AG09309 (cell line): Measurements from ENCODE around the gene P3H2.
"Not testable (repeated sequence)": the region's sequence is repeated elsewhere in the genome, so short reads cannot be mapped to it uniquely, and the experiment has no call there.

ENCODE experiments used
- DNase-seq: peaks from one replicate; pipeline ENCODE4 v3.0.0-alpha.2; 2010; ENCODE audit warnings: low read depth
- H3K4me3 ChIP-seq: 2 replicates; pipeline ENCODE4 v1.5.1; 2011; ENCODE audit warnings: mild to moderate bottlenecking, low read depth, low read length, moderate library complexity; ENCODE audit not compliant: control insufficient read depth
- TF ChIP-seq, protein P1 (sequence below): IDR thresholded peaks from 2 replicates; pipeline ENCODE4 v1.5.1; 2011; ENCODE audit warnings: mild to moderate bottlenecking, low read depth, low read length, inconsistent platforms; ENCODE audit not compliant: insufficient read depth, control insufficient read depth; ENCODE audit errors: missing control alignments

The P3H2 gene

DNA sequence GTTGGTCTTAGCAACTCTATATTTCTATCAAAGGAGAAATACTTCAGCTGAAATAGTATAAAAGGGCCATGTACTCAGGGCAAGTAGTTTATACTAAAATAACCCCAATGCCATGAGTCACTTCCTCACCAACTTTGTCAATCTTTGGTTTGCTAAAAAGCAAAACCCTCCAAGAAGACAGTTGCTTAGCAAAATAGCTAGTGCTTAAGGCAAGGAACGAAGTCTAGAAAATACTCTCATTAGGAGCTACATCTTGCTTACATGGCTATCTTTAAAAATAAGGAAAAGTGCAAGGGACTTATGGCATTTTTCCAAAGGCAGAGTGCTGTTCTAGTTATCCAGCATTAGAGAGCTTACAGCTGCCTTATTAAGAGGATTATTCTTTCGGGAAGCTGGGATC lies 28.4 kb downstream of the P3H2 start:
- TF ChIP-seq, protein P1, sequence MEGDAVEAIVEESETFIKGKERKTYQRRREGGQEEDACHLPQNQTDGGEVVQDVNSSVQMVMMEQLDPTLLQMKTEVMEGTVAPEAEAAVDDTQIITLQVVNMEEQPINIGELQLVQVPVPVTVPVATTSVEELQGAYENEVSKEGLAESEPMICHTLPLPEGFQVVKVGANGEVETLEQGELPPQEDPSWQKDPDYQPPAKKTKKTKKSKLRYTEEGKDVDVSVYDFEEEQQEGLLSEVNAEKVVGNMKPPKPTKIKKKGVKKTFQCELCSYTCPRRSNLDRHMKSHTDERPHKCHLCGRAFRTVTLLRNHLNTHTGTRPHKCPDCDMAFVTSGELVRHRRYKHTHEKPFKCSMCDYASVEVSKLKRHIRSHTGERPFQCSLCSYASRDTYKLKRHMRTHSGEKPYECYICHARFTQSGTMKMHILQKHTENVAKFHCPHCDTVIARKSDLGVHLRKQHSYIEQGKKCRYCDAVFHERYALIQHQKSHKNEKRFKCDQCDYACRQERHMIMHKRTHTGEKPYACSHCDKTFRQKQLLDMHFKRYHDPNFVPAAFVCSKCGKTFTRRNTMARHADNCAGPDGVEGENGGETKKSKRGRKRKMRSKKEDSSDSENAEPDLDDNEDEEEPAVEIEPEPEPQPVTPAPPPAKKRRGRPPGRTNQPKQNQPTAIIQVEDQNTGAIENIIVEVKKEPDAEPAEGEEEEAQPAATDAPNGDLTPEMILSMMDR = no peak
- H3K4me3 ChIP-seq = no peak overlapping the region
- DNase-seq = no peak

GRCh38 chr3:190089711-190090110 lies 31.0 kb downstream of the P3H2 start:
- no peak for DNase-seq
- no peak overlapping the region for H3K4me3 ChIP-seq
- TF ChIP-seq, protein P1 = no peak

DNA sequence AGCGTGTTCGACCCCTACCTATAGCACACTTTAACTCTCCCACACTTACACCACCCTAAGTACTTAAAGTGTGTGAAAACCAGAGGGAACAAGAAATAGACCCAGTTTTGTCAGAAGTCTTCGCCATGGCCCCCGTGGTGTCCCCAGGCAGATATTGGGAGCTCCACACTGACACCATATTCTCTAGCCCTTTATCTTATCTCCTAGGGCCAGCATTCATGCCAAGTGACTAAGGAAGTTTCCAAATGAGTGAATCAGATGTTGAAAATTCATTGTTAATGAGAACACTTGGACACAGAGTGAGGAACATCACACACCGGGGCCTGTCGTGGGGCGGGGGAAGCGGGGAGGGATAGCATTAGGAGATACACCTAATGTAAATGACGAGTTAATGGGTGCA lies 31.8 kb downstream of the P3H2 start:
- H3K4me3 ChIP-seq = no peak overlapping the region
- TF ChIP-seq, protein P1 = no peak
- DNase-seq = no peak

- H3K4me3 ChIP-seq = no peak overlapping the region
- DNase-seq = no peak
- TF ChIP-seq, protein P1 = no peak
Measured at GRCh38 chr3:190086191-190086590, 34.5 kb downstream of the P3H2 start.

- DNase-seq = no peak
- no peak overlapping the region for H3K4me3 ChIP-seq
- TF ChIP-seq, protein P1 = no peak
Measured at GRCh38 chr3:190084983-190085382, 35.7 kb downstream of the P3H2 start.

DNA sequence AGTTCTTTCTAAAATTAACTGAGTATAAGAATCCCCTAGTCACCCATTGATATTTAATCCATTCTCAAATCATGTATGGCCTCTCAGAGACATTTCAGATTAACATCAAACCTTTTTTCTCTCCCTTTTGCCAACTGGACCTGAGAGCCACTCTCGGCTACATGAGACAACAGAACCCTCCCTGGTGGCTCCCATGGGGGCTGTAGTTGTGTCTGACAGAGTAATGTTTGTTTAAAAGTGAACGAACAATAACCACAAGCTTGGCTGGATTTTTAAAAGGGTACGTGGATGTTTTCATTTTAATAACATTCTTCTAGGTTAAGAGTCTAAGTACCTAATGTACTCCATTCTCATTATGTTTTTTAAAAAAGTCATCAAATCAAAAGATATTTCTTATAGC lies 37.1 kb downstream of the P3H2 start:
- no peak for DNase-seq
- H3K4me3 ChIP-seq = no peak overlapping the region
- TF ChIP-seq, protein P1 = no peak

DNA sequence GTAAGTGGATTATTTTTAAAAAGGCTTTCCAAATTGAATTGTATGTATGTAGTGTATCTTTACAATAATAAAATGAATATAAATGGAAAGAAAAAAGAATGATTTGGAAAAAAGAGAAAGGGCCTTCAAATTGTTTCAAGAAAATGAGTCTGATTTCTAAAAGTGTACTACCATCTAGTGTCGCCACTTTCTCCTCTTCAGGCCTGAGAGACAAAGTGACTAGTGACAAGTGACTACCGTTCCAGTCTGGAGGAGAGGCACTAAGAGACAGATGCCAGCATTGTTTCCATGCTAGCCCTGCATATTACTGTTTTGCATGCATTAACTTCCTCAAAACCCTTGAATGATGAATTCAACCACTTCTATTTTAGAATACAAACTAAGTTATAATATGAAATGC lies 39.3 kb downstream of the P3H2 start:
- no peak for DNase-seq
- H3K4me3 ChIP-seq = no peak overlapping the region
- TF ChIP-seq, protein P1 = no peak

DNA sequence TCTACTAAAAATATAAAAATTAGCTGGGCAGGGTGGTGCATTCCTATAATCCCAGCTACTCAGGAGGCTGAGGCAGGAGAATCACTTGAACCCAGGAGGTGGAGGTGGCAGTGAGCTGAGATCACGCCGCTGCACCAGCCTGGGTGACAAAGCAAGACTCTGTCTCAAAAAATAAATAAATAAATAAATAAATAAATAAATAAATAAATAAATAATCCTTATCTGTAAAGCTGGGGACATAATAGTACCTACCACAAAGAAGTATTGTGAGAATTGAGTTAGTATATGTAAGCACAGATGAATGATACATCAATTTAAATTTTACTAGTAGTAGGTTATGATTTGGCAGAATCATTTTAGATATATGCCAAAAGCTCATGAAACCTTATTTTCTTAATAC lies 41.5 kb downstream of the P3H2 start:
- not testable (repeated sequence) for DNase-seq, H3K4me3 ChIP-seq
